WTC11 (cell line): ENCODE measurements around the gene SNX1. TPM values are rescaled to one million over a fixed set of nuclear protein-coding genes. Genes with fewer than 3 reads are reported as not detected.

Source experiments
- ATAC-seq: fragments of 200-7000 bp; cut with Tn5 transposase; 2 replicates; pipeline ENCODE4 v1.10.0; 2021; ENCODE audit warnings: mild to moderate bottlenecking, moderate library complexity
- CTCF ChIA-PET: fragments of 300-600 bp; sonication (Branson Sonifier 250); formaldehyde crosslinking; loops from one replicate; lab custom pipeline; 2021; ENCODE audit warnings: antibody characterized with exemption; lab: Charles Lee
- POLR2A ChIA-PET: fragments of 350-600 bp; sonication (Branson Sonifier 250); formaldehyde crosslinking; loops from one replicate; lab custom pipeline; 2021; ENCODE audit warnings: antibody characterized with exemption; lab: Charles Lee
- DNase-seq: peaks from one replicate; pipeline ENCODE4 v3.0.0; 2021; ENCODE audit warnings: low spot score
- H3K27ac Mint-ChIP-seq: 2 replicates; pipeline ENCODE4 v1.8.0; 2021; ENCODE audit warnings: mixed read lengths
- H3K27me3 Mint-ChIP-seq: 2 replicates; pipeline ENCODE4 v1.8.0; 2021; ENCODE audit warnings: low read depth, mild to moderate bottlenecking, moderate library complexity, mixed read lengths
- H3K36me3 Mint-ChIP-seq: 2 replicates; pipeline ENCODE4 v1.8.0; 2021; ENCODE audit warnings: mixed read lengths
- H3K4me1 Mint-ChIP-seq: 2 replicates; pipeline ENCODE4 v1.8.0; 2022; ENCODE audit warnings: mixed read lengths
- H3K4me3 Mint-ChIP-seq: 2 replicates; pipeline ENCODE4 v1.8.0; 2021; ENCODE audit warnings: mild to moderate bottlenecking, moderate library complexity, mixed read lengths
- H3K9me3 Mint-ChIP-seq: 2 replicates; pipeline ENCODE4 v1.8.0; 2021; ENCODE audit warnings: mixed read lengths
- ATF2 ChIP-seq: sonication (generic); formaldehyde crosslinking; IDR thresholded peaks from 2 replicates; pipeline ENCODE4 v1.8.1; 2022; ENCODE audit warnings: low read depth, missing genetic modification reagents, borderline replicate concordance
- ATF6 ChIP-seq: sonication (generic); formaldehyde crosslinking; IDR thresholded peaks from 2 replicates; pipeline ENCODE4 v1.8.1; 2023; ENCODE audit warnings: mild to moderate bottlenecking, missing genetic modification reagents
- GABPB1 ChIP-seq: sonication (generic); formaldehyde crosslinking; IDR thresholded peaks from 2 replicates; pipeline ENCODE4 v1.8.1; 2023; ENCODE audit warnings: mild to moderate bottlenecking, missing genetic modification reagents
- KAT7 ChIP-seq: sonication (generic); formaldehyde crosslinking; IDR thresholded peaks from 2 replicates; pipeline ENCODE4 v1.8.1; 2023; ENCODE audit warnings: missing genetic modification reagents, mild to moderate bottlenecking, borderline replicate concordance
- PRDM15 ChIP-seq: sonication (generic); formaldehyde crosslinking; IDR thresholded peaks from 2 replicates; pipeline ENCODE4 v1.8.0; 2022; ENCODE audit warnings: missing genetic modification reagents
- PRRX2 ChIP-seq: fragments of 250-450 bp; sonication (Bioruptor Pico); IDR thresholded peaks from 2 replicates; pipeline ENCODE4 v1.8.0; 2021; ENCODE audit warnings: mild to moderate bottlenecking
- SMAD4 ChIP-seq: sonication (generic); formaldehyde crosslinking; IDR thresholded peaks from 2 replicates; pipeline ENCODE4 v1.8.0; 2022; ENCODE audit warnings: mild to moderate bottlenecking, missing genetic modification reagents
- USF2 ChIP-seq: sonication (generic); formaldehyde crosslinking; IDR thresholded peaks from 2 replicates; pipeline ENCODE4 v1.8.1; 2023; ENCODE audit warnings: mild to moderate bottlenecking, missing genetic modification reagents, moderate library complexity
- ZBTB43 ChIP-seq: sonication (generic); formaldehyde crosslinking; IDR thresholded peaks from 2 replicates; pipeline ENCODE4 v1.8.1; 2023; ENCODE audit warnings: mild to moderate bottlenecking, missing genetic modification reagents
- ZNF121 ChIP-seq: sonication (generic); formaldehyde crosslinking; IDR thresholded peaks from 2 replicates; pipeline ENCODE4 v1.8.0; 2023; ENCODE audit warnings: missing genetic modification reagents
- ZNF232 ChIP-seq: sonication (generic); formaldehyde crosslinking; IDR thresholded peaks from 2 replicates; pipeline ENCODE4 v1.8.0; 2022; ENCODE audit warnings: mild to moderate bottlenecking, missing genetic modification reagents
- total RNA-seq: library from RNA; stranded (reverse); gene quantifications from 3 replicates; pipeline ENCODE4 v1.2.3, GENCODE V29; 2021

The SNX1 gene
- total RNA-seq, 1 experiment from 2014 or later: 65.7 TPM

GRCh38 chr15:64158363-64159134 lies 62.8 kb downstream of the SNX1 start:
- ChIA-PET CTCF (no interaction called here), POLR2A (no interaction called here)
- H3K27me3 Mint-ChIP-seq: peaks cover under 1% of the 10 kb centered on the region
- no peak for TF ChIP-seq SMAD4 (CRISPR knock-in tag)
- TF ChIP-seq ZNF232: no peak
- no peak for TF ChIP-seq ATF2 (CRISPR knock-in tag)
- no peak for TF ChIP-seq GABPB1
- TF ChIP-seq ATF6 (CRISPR knock-in tag): no peak
- TF ChIP-seq USF2 (CRISPR knock-in tag): no peak
- no peak for TF ChIP-seq PRDM15 (CRISPR knock-in tag)
- no peak for TF ChIP-seq KAT7 (CRISPR knock-in tag)
- ATAC-seq (no peak), DNase-seq (no peak)
- H3K4me3 Mint-ChIP-seq: no peak overlapping the region
- H3K36me3 Mint-ChIP-seq: peaks cover 57% of the 10 kb centered on the region
- H3K4me1 Mint-ChIP-seq: peaks cover 10% of the 10 kb centered on the region
- H3K27ac Mint-ChIP-seq: peak overlapping the region; percentile 24
- no peaks in the 10 kb centered on the region for H3K9me3 Mint-ChIP-seq

GRCh38 chr15:64161688-64162477 lies 66.1 kb downstream of the SNX1 start:
- TF ChIP-seq PRRX2 (CRISPR knock-in tag) (no peak), ZBTB43 (0 out of 2 replicates have a peak, but pooled peaks have one; percentile 30), ZNF121 (CRISPR knock-in tag) (0 out of 2 replicates have a peak, but pooled peaks have one; percentile 29)
- Mint-ChIP-seq H3K36me3 (peaks cover 39% of the 10 kb centered on the region), H3K4me3 (peak overlapping the region; percentile 84), H3K27ac (peak overlapping the region; percentile 92), H3K9me3 (no peaks in the 10 kb centered on the region), H3K27me3 (no peaks in the 10 kb centered on the region), H3K4me1 (peaks cover 33% of the 10 kb centered on the region)
- CTCF ChIA-PET: interaction anchor here (1.7 to 3.8 kb wide), 2 partner anchors 8 to 520 kb away, joined by 10 to 45 read pairs; no protein-coding TSS in a partner anchor
- POLR2A ChIA-PET: interaction anchor here (1.2 to 2.9 kb wide), 2 partner anchors 8 to 9 kb away, joined by 3 to 9 read pairs; no protein-coding TSS in a partner anchor
- DNase-seq (no peak), ATAC-seq (no peak)
